GM12873 (cell line): ENCODE measurements around the gene DCHS1.

Source experiments
- CTCF ChIP-seq: IDR thresholded peaks from 2 replicates; pipeline ENCODE4 v1.5.1; 2012; ENCODE audit warnings: low read depth, mild to moderate bottlenecking, moderate library complexity, low read length, control low read depth; ENCODE audit not compliant: insufficient read depth; ENCODE audit errors: missing control alignments

DCHS1 gene

GRCh38 chr11:6599449-6599848 is 56.2 kb downstream of the DCHS1 start:
- TF ChIP-seq CTCF = no peak

GRCh38 chr11:6598555-6598954 is 57.1 kb downstream of the DCHS1 start:
- TF ChIP-seq CTCF = no peak

GRCh38 chr11:6596239-6596877 is 59.3 kb downstream of the DCHS1 start:
- no peak for TF ChIP-seq CTCF

GRCh38 chr11:6594142-6594768 is 61.4 kb downstream of the DCHS1 start:
- TF ChIP-seq CTCF = no peak

GRCh38 chr11:6588018-6588417 is 67.6 kb downstream of the DCHS1 start:
- TF ChIP-seq CTCF = no peak

- TF ChIP-seq CTCF = no peak
Observed at GRCh38 chr11:6587360-6587953, 68.2 kb downstream of the DCHS1 start.

GRCh38 chr11:6586434-6587359 is 68.9 kb downstream of the DCHS1 start:
- TF ChIP-seq CTCF = no peak
